ENCODE measurements around the gene CCNG2. TPM values are rescaled to one million over a fixed set of nuclear protein-coding genes. Genes with fewer than 3 reads are reported as not detected.

Gene CCNG2
- total and polyA plus RNA-seq, 2 of the 4 experiments (the other 2 are of a cell fraction) = 11.3 to 14.9 TPM

GRCh38 chr4:77167173-77167572, 10.2 kb downstream of the CCNG2 start:
- TF ChIP-seq RAD21 (IDR thresholded peaks at IDR 0.05; ENCODE audit: low read length) (no peak), NFE2L2 (IDR thresholded peaks at IDR 0.05; ENCODE audit: low read depth, low read length) (no peak), CHD1 (IDR thresholded peaks at IDR 0.05; ENCODE audit: low read depth, low read length) (no peak), RCOR1 (IDR thresholded peaks at IDR 0.05; ENCODE audit: insufficient replicate concordance, low read length) (no peak), CEBPB (IDR thresholded peaks at IDR 0.05; ENCODE audit: low read depth, low read length) (no peak), RFX5 (IDR thresholded peaks at IDR 0.05; ENCODE audit: low read depth, low read length) (no peak), SMC3 (IDR thresholded peaks at IDR 0.05; ENCODE audit: low read depth, low read length) (no peak), FOS (IDR thresholded peaks at IDR 0.05; ENCODE audit: low read depth, low read length) (no peak), CTCF (conservative IDR thresholded peaks at IDR 0.05; ENCODE audit: low read depth, low read length) (no peak), POLR2A (IDR thresholded peaks at IDR 0.05; ENCODE audit: low read depth, low read length) (no peak)
- no TSS peak for BruUV-seq (replicated peaks)
- no peak overlapping the region for H2BK15ac ChIP-seq (ENCODE audit: low read depth, low read length)
- no peak overlapping the region for H3K14ac ChIP-seq (replicated peaks; ENCODE audit: low read depth, low read length)
- H3K9me3 ChIP-seq (ENCODE audit: control insufficient read depth, insufficient read depth, low read length) = no peaks in the 10 kb centered on the region
- H3K4ac ChIP-seq (ENCODE audit: low read depth, low read length) = no peak overlapping the region
- peaks cover 52% of the 10 kb centered on the region for H3K36me3 ChIP-seq (ENCODE audit: control insufficient read depth, insufficient read depth, low read length)
- ChIA-PET POLR2A (ENCODE audit: unreplicated experiment) (interaction anchor here (0.6 kb wide), 1 partner anchor 98 kb away, joined by 4 read pairs; no protein-coding TSS in a partner anchor), CTCF (no interaction called here)
- H4K5ac ChIP-seq (ENCODE audit: low read depth, low read length) = no peak overlapping the region
- H2BK120ac ChIP-seq (ENCODE audit: low read depth, low read length) = no peak overlapping the region
- H3K56ac ChIP-seq (ENCODE audit: extremely low read depth, insufficient read depth, low read length) = no peak overlapping the region
- in situ Hi-C loops (cut with MboI; ENCODE audit: low sequenced_read_pairs) = loop anchor here (5.0 to 25.0 kb wide), 2 partner anchors 405 to 960 kb away; no protein-coding TSS in a partner anchor
- H3K4me3 ChIP-seq (ENCODE audit: insufficient read depth, low read depth, low read length) = no peak overlapping the region
- H4K8ac ChIP-seq (ENCODE audit: low read depth in 2 of 2, low read length in 2 of 2) = no peak overlapping the region
- H3K23ac ChIP-seq (ENCODE audit: low read depth, low read length) = no peak overlapping the region
- no peak for ATAC-seq (ENCODE audit: low read depth)
- no peak overlapping the region for H3K27ac ChIP-seq (ENCODE audit: insufficient read depth, low read length)
- peaks cover 8 to 9% of the 10 kb centered on the region in 2 experiments; a peak in 3 of 4 replicates for H3K79me1 ChIP-seq (ENCODE audit: low read depth in 1 of 2, low read length in 2 of 2)
- H3K9me1 ChIP-seq (ENCODE audit: insufficient read depth, low read length) = peaks cover under 1% of the 10 kb centered on the region; the same call in 1 of the 2 replicates
- dilution Hi-C loops (cut with HindIII; ENCODE audit: low sequenced_read_pairs, unreplicated experiment) = no loop called here
- H4K91ac ChIP-seq (ENCODE audit: insufficient read depth, low read depth, low read length) = no peak overlapping the region
- no peak overlapping the region for H2AK9ac ChIP-seq (replicated peaks; ENCODE audit: low read depth, low read length, poor library complexity)
- WGBS, 2 experiments (ENCODE audit: extremely low coverage in 2 of 2, insufficient read length in 1 of 2) = 83% methylated on average over 1 of the region's 1 CpG; no CpG with 5 or more reads in 1 of the 2 experiments
- no peak overlapping the region for H2BK20ac ChIP-seq (ENCODE audit: low read depth, low read length)
- DNase-seq = no peak
- H3K4me2 ChIP-seq (ENCODE audit: low read depth, low read length) = no peak overlapping the region
- peaks cover 4% of the 10 kb centered on the region; the same call in 1 of the 2 replicates for H4K20me1 ChIP-seq (ENCODE audit: insufficient read depth, low read length)
- H3K9ac ChIP-seq (ENCODE audit: low read depth, low read length) = no peak overlapping the region
- no peaks in the 10 kb centered on the region for H3K27me3 ChIP-seq (ENCODE audit: control insufficient read depth, insufficient read depth, low read length)
- intact Hi-C loops (cut with micrococcal nuclease) = no loop called here
- H2BK5ac ChIP-seq (ENCODE audit: low read depth, low read length, poor library complexity, severe bottlenecking) = no peak overlapping the region
- H2AFZ ChIP-seq (replicated peaks; ENCODE audit: low read length, poor library complexity) = no peak overlapping the region
- no peak overlapping the region for H3K18ac ChIP-seq (ENCODE audit: low read depth, low read length)
- H2AK5ac ChIP-seq (ENCODE audit: low read depth, low read length) = no peak overlapping the region
- H3K4me1 ChIP-seq (ENCODE audit: control insufficient read depth, insufficient read depth, low read length) = peaks cover 3% of the 10 kb centered on the region

Measured in IMR-90 (cell line).